Urothelium cell line (cell line): ENCODE results near the gene MXD4.
"Not testable (repeated sequence)": the region's sequence is repeated elsewhere in the genome, so short reads cannot be mapped to it uniquely, and the experiment has no call there.

ENCODE experiments used
- DNase-seq: peaks from one replicate; pipeline ENCODE4 v3.0.0; 2011; ENCODE audit warnings: low spot score, mixed read lengths
- FAIRE-seq: peaks from 2 replicates; lab custom pipeline; 2011; peaks lifted over from hg19 to GRCh38; lab: Jason Lieb, UNC

The MXD4 gene

DNA sequence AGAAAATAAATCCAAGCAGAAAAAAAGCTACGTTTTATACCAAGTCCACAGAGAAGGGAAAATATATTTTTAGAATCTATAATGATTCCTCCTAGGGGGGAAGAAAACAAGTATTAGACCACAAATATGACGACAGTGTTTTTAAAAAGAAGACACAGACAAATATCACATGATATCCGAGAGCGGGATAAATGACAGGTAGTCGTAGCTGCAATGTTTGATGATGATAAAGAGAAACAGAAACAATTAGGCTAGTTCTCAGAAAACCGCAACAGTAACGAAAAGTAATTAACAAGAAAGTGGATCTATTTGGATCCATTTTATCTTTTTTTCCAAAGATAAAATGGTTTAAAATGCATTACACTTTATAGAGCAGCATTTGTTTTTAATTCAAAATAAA lies 20.9 kb downstream of the MXD4 start:
- DNase-seq (no peak), FAIRE-seq (no peak)

DNA sequence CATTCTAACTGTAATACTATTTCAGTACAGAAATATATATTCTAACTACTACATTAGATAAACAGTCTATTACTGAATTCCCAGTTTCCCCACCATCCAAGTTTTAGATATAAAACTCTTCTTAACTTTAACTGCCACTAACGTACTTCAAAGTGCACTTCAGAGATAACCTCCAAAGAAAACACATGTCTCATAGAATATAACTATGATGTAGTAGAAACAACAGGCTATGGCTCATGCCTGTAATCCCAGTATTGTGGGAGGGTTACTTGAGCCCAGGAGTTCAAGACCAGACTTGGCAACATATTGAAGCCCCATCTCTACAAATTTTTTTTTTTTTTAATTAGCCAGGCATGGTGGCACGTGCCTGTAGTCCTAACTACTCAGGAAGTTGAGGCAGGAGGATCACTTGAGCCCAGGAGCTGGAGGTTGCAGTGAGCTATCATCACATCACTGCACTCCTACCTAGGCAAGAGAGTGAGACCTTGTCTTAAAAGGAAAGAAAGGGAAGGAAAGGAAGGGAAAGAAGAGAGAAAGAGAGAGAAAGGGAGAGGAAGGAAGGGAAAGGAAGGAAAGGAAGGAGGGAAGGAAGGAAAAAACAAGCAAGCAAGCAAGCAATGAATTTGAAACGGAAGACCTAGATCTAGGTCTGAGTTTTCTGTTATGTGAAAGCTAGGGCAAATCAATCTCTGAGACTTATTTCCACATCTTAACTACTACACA lies 24.8 kb downstream of the MXD4 start:
- FAIRE-seq (no peak), DNase-seq (no peak)

DNA sequence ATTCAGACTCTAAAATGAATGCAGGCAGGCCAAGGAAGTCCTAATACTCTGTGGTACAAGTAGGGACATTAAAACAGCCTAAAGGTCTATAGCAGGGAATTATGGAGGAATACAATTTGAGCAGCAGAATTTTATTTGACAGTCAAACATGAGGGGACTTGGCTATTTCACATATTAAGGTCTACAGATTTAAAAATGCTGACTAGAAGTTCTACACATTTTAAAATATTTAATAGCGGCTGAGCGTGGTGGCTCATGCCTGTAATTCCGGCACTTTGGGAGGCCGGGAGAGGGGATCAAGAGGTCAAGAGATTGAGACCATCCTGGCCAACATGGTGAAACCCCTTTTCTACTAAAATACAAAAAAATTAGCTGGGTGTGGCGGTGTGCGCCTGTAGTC lies 30.8 kb downstream of the MXD4 start:
- no peak for FAIRE-seq
- DNase-seq, result no peak

DNA sequence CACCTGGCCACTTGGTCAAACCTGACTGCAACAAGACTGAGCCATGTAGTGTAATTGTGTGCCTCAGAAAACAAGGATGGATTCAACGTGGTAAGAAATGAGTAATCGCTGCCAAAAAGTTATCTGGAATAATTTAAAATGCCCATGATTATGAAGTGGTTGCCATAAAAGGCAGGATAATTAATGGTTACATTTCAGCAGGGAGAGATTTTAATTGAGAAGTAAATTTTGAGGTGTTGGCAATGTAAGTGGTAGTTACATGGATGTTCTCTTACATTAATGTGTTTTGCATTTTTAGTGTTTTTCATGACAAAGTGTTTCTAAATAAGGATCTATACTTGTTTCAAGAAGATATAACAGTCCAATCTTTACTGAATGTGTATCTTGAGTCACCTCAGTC lies 35.6 kb downstream of the MXD4 start:
- no peak for FAIRE-seq

DNA sequence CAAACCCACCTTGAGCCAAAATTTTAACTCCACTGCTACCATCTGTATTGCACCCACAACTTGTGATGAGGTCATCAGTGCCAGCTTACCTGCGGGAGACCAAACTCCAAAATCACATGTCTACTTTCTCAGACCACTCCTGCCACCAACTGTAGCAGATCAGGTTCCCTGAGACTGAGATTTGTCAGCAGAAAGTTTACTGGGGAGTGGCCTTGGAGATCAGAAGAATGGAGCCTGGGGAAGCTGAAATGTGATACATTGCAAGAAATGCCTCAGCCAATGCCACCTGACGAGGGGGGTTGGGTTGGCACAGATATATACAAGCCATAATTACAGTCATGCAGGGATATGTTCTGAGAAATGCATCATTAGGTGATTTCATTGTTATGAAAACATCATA lies 39.1 kb downstream of the MXD4 start:
- DNase-seq (no peak), FAIRE-seq (no peak)

More for the DNA sequence above, 35.6 kb downstream of the MXD4 start:
- DNase-seq, result no peak

DNA sequence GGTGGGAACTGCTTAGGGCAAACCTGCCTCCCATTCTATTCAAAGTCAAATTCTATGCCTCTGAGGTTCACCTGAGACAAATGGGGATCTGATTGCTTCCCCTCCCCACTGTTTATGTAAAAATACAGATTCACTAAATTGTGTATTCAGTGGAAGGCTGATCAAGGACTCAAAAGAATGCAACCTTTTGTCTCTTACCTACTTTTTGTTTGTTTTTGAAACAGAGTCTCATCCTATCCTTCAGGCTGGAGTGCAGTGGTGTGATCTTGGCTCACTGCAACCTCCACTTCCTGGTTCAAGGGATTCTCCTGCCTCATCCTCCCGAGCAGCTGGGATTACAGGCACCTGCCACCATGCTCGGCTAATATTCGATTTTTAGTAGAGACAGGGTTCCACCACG lies 40.5 kb downstream of the MXD4 start:
- not testable (repeated sequence) for FAIRE-seq, DNase-seq

DNA sequence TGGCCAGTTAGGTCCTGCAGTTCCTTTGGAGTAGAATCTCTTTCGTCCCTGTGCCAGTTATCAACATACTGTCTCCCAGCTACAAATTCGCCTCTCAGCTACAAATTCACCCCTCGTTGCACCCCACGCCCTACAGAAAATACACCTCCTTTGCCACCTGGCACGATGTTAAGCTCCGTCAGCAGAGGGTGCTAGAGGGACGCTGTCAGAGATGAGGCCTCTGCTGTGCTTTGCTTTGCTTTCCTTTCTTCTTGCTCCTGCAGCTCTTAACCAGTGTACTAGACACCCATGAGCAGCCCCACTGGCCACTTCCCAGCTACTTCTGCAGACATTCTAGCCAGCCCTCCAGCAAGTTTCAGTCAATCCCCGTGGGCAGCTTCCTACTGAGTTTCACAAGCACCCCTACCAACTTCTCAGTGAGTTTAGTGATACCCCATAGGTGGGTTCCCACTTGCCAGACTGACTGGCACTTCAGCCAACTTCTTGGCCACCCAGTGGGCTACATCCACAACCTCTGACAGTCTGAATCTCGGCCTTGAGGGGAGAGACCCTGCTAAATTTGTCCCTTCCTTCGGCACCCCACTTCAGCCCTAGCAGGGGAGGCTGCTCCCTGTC lies 41.8 kb downstream of the MXD4 start:
- peak; percentile 52 for DNase-seq
- FAIRE-seq, result no peak

DNA sequence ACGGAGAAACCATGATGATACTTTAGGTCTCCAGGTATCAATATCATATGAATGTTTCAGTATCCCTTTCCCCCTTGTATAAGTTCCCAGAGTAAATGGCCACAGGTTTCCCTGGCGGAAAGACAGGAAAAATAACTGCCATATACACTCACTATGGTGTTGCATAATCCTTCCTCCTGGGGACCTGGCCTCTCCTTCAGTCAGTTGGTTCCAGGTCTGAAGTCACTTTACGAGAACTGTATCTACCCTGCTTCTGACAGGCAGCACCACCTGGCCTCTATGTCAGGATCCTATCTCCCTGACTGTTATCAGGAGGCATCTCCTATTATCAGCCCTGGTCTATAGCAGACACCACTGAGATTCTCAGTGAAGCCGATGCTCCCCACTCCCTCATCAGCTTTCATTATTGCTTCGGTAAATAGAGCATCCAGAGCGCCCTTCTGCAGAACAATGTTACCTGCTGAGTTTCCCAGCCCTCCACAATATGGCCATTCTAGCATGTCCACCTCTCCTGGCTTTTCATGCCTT lies 42.6 kb downstream of the MXD4 start:
- no peak for FAIRE-seq
- DNase-seq, result no peak

DNA sequence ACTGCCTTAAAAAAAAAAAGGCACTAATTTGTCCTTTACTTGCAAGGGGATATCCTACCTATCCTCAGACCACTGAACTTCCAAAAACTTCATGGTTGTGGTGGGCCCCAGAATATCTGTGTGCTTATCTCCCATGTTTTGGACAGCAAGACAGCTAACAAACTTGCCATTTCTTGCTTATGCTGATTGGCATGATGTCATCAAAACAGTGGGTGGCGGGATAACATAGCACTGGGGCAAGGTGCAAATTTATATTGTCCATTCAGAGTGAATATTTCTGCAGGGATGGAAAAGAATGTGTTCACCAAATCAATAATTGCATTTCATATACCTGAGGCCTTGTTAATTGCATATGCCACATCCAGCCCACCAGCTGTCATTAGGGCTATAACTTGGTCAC lies 43.5 kb downstream of the MXD4 start:
- DNase-seq, result no peak
- FAIRE-seq, result no peak

DNA sequence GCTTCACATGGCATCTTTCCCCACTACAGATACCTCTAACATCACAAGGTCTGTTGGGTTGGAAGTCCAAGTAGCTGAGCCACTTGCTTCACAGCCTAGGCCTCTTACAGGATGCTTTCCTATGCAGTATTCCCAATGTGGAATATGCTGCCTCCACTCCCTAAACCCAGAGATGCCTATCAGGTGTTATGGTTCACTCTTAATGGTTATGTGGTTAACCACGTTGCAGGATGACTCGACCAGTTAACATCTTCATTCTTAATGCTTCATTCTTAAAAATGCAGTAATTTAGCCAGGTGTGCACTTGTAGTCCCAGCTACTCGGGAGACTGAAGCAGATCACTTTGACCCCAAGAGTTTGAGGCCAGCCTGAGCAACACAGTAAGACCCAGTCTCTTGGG lies 44.2 kb downstream of the MXD4 start:
- FAIRE-seq (no peak), DNase-seq (peak; percentile 37)

DNA sequence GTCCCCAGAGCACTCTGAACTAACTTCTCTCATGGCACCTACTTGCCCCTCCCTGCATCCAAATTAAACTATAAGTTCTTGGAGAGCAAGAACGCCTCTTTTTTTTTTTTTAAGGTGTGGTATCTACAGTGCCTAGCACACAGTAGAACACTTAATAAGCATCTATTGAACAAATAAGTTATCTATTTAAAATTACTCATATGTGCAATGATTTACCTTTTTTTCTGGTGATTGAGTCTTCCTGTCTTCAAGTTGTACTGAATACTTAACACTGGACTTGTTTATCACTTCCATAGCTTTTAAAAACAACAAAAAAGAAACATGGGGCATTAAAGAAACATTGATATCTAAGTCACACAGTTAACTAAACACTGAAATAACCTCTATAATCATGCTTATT lies 49.1 kb downstream of the MXD4 start:
- DNase-seq (no peak), FAIRE-seq (no peak)

DNA sequence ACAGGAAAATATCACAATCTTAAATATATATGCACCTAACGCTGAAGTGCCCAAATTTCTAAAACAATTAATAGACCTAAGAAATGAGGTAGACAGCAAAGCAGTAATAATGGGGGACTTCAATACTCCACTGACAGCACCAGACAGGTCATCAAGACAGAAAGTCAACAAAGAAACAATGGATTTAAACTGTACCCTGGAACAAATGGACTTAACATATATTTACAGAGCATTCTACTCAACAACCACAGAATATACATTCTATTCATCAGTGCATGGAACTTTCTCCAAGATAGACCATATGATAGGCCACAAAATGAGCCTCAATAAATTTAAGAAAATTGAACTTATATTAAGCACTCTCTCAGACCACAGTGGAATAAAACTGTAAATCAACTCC lies 59.1 kb downstream of the MXD4 start:
- not testable (repeated sequence) for DNase-seq, FAIRE-seq
